Keratinocyte (primary cell): ENCODE data around the gene NKD1.

Experiments
- EZH2 ChIP-seq: IDR thresholded peaks from one replicate; pipeline ENCODE4 v1.6.1; 2012; ENCODE audit warnings: inconsistent platforms, mild to moderate bottlenecking, low read length, moderate library complexity
- TF ChIP-seq, protein P1 (sequence below), 3 experiments: IDR thresholded peaks in 1 of 3; conservative IDR thresholded peaks in 1 of 3; optimal IDR thresholded peaks in 1 of 3; 2 replicates in 2 of 3; 3 replicates in 1 of 3; pipeline versions ENCODE3 to v1.5.1; 2011; ENCODE audit warnings: low read length in 3 of 3, mild to moderate bottlenecking in 3 of 3, moderate library complexity in 2 of 3, control low read depth in 1 of 3, inconsistent platforms in 1 of 3; ENCODE audit not compliant: insufficient read depth in 2 of 3; ENCODE audit errors: extremely low read depth in 1 of 3

DNA sequence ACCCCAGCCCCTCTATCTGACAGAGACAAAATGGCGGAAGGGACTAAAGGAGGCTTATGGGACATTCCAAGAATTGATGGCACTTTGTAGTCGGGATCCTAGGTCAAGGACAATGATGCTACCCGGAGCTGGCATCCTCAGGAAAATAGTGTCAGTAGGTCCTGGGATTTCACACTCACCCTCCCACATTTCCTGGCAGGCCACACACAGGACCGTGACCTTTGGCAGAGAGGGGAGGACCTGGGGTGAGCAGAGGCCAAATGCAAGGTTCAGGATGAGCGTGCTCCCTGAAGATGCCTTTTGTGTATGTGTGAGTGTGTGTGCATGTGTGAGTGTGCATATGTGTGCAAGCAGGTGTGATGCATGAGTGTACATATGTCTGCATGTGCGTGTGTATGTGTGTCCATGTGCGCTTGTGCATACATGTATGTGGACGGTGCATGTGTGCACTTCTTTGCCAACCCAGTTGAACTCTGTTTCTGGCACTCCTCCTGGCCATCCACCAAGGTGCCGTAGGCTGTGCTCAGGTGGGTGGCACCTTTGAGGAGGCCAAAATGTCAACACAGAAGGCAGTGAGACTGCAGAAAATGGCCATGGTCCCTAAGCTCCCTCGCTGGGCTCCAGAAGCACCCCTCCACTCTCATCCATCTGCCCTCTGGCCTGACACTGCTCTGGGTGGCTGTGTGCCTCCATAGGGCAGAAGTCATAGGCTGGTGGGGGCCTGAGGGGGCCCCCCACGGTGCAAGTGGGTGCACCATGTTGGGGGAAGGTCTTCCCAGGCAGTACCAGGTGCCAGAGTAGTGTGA lies 72.7 kb downstream of the NKD1 start:
- TF ChIP-seq, protein P1, sequence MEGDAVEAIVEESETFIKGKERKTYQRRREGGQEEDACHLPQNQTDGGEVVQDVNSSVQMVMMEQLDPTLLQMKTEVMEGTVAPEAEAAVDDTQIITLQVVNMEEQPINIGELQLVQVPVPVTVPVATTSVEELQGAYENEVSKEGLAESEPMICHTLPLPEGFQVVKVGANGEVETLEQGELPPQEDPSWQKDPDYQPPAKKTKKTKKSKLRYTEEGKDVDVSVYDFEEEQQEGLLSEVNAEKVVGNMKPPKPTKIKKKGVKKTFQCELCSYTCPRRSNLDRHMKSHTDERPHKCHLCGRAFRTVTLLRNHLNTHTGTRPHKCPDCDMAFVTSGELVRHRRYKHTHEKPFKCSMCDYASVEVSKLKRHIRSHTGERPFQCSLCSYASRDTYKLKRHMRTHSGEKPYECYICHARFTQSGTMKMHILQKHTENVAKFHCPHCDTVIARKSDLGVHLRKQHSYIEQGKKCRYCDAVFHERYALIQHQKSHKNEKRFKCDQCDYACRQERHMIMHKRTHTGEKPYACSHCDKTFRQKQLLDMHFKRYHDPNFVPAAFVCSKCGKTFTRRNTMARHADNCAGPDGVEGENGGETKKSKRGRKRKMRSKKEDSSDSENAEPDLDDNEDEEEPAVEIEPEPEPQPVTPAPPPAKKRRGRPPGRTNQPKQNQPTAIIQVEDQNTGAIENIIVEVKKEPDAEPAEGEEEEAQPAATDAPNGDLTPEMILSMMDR (optimal IDR thresholded peaks at IDR 0.05 in 1 of 3, IDR thresholded peaks at IDR 0.05 in 1 of 3, conservative IDR thresholded peaks at IDR 0.05 in 1 of 3; ENCODE audit: extremely low read depth in 1 of 3, insufficient read depth in 2 of 3, low read length in 3 of 3): no peak
- TF ChIP-seq EZH2: no peak
